Progenitor cell of endocrine pancreas (in vitro differentiated cells): Measurements from ENCODE around the gene BYSL. TPM values are rescaled to one million over a fixed set of nuclear protein-coding genes. Genes with fewer than 3 reads are reported as not detected.

Experiments
- DNase-seq: peaks from one replicate; pipeline ENCODE4 v3.0.0; 2021; ENCODE audit warnings: low spot score; ENCODE audit not compliant: unreplicated experiment
- H3K27ac Mint-ChIP-seq: 2 replicates; pipeline ENCODE4 v1.8.0; 2021; ENCODE audit warnings: mild to moderate bottlenecking, moderate library complexity, mixed read lengths
- H3K27me3 Mint-ChIP-seq: 2 replicates; pipeline ENCODE4 v1.8.0; 2021; ENCODE audit warnings: mixed read lengths
- H3K36me3 Mint-ChIP-seq: 2 replicates; pipeline ENCODE4 v1.8.0; 2022; ENCODE audit warnings: mixed read lengths; ENCODE audit not compliant: insufficient read depth
- H3K4me1 Mint-ChIP-seq: 2 replicates; pipeline ENCODE4 v1.8.0; 2021; ENCODE audit warnings: low read depth, mixed read lengths
- H3K4me3 Mint-ChIP-seq: 2 replicates; pipeline ENCODE4 v1.8.0; 2021; ENCODE audit warnings: low read depth, mild to moderate bottlenecking, moderate library complexity, mixed read lengths
- H3K9me3 Mint-ChIP-seq: 2 replicates; pipeline ENCODE4 v1.8.0; 2021; ENCODE audit warnings: low read depth, mixed read lengths
- total RNA-seq: library from RNA; stranded (reverse); gene quantifications from 2 replicates; pipeline ENCODE4 v1.2.1, GENCODE V29; 2021
- TF ChIP-seq, protein P1 (sequence below): fragments of 200-600 bp; sonication (generic); IDR thresholded peaks from one replicate; pipeline ENCODE4 v1.5.0; 2021; ENCODE audit warnings: antibody characterized with exemption, mild to moderate bottlenecking; ENCODE audit not compliant: unreplicated experiment

Gene BYSL
- total RNA-seq, 1 donor from 2014 or later, result 32.8 TPM

DNA sequence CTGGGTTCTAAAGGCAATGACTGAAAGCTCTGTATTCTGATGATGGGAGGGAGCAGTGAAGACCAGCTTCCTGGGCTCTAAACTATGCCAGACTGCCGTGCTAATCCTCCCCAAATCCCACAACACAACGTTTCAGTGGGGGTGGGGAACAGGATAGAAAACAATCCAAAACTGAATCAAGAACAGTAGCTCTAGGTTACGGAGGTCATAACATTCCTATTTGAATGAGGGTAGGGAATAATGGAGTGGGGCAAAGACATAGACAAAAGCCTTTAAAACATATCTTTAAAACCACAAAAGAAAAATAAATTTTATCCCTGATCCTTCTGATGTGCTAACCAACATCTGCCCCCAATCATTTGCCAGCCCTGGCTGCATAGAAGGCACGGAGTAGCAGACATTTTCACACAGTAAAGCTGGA, 34.0 kb upstream of the BYSL start:
- TF ChIP-seq, protein P1, sequence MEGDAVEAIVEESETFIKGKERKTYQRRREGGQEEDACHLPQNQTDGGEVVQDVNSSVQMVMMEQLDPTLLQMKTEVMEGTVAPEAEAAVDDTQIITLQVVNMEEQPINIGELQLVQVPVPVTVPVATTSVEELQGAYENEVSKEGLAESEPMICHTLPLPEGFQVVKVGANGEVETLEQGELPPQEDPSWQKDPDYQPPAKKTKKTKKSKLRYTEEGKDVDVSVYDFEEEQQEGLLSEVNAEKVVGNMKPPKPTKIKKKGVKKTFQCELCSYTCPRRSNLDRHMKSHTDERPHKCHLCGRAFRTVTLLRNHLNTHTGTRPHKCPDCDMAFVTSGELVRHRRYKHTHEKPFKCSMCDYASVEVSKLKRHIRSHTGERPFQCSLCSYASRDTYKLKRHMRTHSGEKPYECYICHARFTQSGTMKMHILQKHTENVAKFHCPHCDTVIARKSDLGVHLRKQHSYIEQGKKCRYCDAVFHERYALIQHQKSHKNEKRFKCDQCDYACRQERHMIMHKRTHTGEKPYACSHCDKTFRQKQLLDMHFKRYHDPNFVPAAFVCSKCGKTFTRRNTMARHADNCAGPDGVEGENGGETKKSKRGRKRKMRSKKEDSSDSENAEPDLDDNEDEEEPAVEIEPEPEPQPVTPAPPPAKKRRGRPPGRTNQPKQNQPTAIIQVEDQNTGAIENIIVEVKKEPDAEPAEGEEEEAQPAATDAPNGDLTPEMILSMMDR, result no peak
- Mint-ChIP-seq H3K36me3 (no peaks in the 10 kb centered on the region), H3K27me3 (no peaks in the 10 kb centered on the region), H3K4me1 (peaks cover 2% of the 10 kb centered on the region), H3K27ac (no peak overlapping the region), H3K9me3 (no peaks in the 10 kb centered on the region), H3K4me3 (no peak overlapping the region)
- no peak for DNase-seq

DNA sequence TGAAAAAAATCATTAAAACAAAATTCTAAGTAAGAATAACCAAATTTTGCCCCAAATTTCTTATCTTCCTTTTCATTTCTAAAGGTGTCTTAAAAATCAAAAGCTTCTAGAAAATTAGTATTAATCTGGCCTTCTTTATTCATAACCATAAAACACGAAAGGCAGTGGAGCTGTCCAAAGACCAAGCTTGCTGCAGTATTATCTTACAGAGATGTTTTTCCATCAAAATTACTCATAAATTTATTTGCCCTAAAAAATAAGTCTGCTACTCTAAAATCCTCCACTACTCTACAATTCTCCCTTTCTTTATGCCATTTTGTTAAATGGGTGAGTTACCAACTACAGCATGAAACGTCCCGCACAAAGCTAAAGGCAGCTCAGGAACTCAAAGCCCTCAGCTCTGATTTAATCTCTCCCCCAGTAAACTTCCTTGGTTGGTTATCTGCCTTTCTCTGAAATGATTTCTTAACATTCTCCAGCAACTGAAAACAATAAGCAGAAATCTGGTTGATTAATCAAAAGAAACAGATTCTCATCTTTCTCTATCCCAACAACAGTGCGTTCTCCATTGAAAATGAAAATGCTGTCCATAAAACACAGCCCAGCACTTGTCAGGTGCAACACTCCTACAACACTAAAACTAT, 28.3 kb upstream of the BYSL start:
- DNase-seq, result no peak
- Mint-ChIP-seq H3K4me3 (no peak overlapping the region), H3K27me3 (no peaks in the 10 kb centered on the region)

DNA sequence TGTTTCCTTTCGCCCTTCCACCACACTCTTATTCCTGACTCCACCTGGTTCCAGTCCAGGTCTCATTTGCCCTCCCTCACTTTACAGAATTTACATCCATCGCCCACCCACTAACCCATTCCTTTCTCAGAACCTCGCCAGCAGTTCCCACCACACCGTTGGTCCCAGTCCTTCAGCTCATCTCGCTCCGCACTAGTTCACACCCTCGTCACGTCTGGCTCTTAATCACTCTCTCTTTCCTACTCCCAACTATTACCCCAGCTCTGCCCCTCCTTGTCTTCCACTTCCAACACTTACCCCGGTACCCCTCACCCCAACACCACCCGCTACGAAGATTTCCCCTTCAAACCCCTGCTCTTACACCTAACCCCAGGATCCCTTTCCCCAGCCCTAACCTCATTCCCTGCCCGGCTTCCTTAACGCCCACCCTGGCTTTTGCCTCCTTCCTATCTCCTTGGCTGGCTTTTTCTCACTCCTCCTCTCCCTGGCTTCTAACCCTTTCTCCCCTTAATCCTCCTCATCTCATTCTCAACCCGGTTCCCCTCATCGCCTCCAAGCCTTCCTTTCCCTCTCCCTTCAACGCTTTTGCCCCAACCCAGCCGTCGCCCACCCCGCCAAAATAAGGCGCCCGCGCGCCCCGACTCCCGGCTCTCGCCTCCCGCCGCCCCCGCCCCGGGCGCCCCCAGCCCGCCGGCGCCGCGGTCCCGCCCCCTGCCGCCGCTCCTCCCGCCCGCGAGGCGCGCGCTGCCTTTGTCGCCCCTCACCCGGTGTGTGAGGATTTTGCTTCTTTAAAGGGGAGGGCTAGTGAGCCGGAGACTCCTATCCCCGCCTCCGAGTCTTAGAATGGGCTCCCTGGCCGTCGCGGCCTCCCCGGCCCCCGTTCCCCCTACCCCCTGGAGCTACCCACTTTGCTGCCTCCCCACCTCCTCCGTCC, 26.7 kb upstream of the BYSL start:
- no peaks in the 10 kb centered on the region for H3K36me3 Mint-ChIP-seq
- no peaks in the 10 kb centered on the region for H3K9me3 Mint-ChIP-seq
- H3K27ac Mint-ChIP-seq, result peak overlapping the region; percentile 96
- no peaks in the 10 kb centered on the region for H3K27me3 Mint-ChIP-seq
- DNase-seq, result peak; percentile 10
- TF ChIP-seq, protein P1, result no peak
- peaks cover 13% of the 10 kb centered on the region for H3K4me1 Mint-ChIP-seq
- no peak overlapping the region for H3K4me3 Mint-ChIP-seq

More for the DNA sequence above, 28.3 kb upstream of the BYSL start:
- no peaks in the 10 kb centered on the region for H3K36me3 Mint-ChIP-seq
- no peaks in the 10 kb centered on the region for H3K9me3 Mint-ChIP-seq
- peaks cover 13% of the 10 kb centered on the region for H3K4me1 Mint-ChIP-seq
- no peak overlapping the region for H3K27ac Mint-ChIP-seq
- TF ChIP-seq, protein P1, result no peak

DNA sequence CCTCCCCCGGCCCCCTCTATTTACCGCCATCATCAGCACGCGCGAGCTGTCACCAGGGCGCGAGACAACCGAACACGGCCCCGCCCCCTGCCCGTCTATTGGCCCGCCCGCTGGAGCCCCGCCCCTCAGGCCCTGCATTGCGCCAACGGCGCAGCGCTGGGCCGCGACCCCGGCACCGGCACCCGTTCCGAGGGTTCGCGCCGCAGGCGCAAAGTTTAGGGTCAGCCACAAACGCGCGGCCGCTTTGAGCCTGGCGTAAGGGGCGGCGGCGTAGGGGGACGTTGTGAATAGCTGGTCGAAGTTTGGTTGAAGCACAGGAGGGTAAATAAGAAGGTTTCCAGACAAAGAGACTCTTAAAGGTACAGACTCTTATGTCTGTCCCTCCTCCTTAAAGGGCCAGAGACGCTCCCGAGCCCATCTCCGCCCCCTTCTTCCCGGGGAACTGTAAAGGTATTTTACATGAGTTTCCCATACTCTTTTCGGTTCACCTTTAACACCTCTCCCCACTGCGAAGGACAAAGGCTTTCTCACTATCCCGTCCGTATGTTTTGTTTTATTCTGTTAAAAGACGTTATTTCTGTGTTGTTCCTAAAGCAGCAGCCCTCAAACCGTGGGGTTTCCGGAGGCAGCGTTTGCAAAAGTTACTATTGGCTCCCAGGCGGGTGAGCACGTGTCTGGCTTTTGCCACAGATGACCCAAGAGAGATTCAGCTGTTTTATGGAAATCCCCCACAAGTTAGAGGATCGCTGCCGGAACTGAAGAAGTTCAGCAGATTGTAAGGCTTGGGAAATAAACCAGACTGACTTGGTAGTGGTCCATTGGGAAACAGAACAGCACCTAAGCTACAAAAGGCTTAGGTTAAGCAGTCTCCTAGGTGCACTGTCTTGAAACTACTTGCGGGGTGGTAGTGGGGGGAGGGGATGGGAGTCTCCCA, 25.7 kb upstream of the BYSL start, which contains the start of gene USP49:
TSS of gene USP49 (minus strand) at position 76 of the 934 bp plus-strand sequence. CDS start 88,392 bp downstream, outside the sequence.
- H3K9me3 Mint-ChIP-seq, result no peaks in the 10 kb centered on the region
- H3K27ac Mint-ChIP-seq, result peak within 1 kb of the TSS; percentile 96
- DNase-seq, result peak; percentile 88
- H3K4me1 Mint-ChIP-seq, result peaks cover 13% of the 10 kb centered on the region
- TF ChIP-seq, protein P1, result no peak
- H3K36me3 Mint-ChIP-seq, result no peaks in the 10 kb centered on the region
- H3K4me3 Mint-ChIP-seq, result no peak within 1 kb of the TSS
- H3K27me3 Mint-ChIP-seq, result no peaks in the 10 kb centered on the region
